HG03354 (cell line): ENCODE measurements around the gene ZNF43.
"Not testable (repeated sequence)": the region's sequence is repeated elsewhere in the genome, so short reads cannot be mapped to it uniquely, and the experiment has no call there.

Experiments used
- ATAC-seq: cut with Tn5 transposase; IDR thresholded peaks from one replicate; pipeline ENCODE4 v1.9.1; 2021; ENCODE audit warnings: mild to moderate bottlenecking; ENCODE audit not compliant: unreplicated experiment, poor library complexity, severe bottlenecking

ZNF43 gene

DNA sequence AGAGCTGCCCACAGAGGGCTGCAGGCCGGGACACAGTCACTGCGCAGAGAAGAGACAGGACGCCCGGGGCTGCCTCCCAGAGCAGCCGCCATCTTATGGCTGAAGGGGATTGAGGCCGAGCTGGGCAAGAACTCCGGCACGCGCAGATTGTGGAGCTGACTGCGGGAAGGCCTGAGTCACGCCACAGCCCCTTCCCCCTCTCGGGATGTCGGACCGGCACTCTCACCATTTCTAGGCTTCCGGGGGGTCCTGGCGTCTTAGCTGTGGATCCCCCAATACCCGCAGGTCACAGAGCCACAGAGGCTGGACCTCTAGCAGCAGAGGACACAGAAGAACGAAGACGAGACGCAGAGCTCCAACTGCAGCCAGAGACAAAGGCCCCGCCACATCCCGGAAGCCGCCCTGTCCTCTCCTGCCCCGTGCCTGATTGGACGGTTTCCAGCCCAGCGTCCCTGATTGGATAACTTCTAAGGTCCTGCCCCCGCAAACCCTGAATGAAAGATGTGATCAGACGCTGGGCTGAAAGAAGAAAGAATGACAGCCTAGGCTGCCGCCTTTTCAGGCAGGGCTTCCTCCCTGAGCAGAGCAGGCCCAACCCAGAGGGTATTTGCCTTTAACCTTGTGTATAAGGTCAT lies at the start of gene ZNF43:
ZNF43 (minus strand) TSS at position 373 of the 635 bp plus-strand sequence; CDS start at position 229, 144 bp downstream.
- ATAC-seq = peak; percentile 99

DNA sequence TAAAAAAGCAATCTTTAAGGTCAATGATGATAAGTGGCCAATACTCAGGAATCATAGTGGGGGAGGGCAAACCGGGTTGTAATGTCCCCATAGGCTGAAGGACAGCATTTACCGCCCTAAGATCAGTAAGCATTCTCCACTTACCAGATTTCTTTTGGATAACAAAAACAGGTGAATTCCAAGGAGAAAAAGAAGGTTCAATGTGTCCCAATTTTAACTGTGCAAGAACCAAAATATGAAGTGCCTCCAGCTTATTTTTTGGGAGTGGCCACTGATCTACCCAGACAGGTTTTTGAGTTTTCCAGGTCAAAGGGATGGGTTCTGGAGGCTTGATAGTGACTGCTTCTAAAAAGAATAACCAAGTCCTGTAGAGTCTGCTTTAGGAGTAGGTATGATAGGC lies 49.5 kb upstream of the ZNF43 start:
- ATAC-seq = not testable (repeated sequence)

DNA sequence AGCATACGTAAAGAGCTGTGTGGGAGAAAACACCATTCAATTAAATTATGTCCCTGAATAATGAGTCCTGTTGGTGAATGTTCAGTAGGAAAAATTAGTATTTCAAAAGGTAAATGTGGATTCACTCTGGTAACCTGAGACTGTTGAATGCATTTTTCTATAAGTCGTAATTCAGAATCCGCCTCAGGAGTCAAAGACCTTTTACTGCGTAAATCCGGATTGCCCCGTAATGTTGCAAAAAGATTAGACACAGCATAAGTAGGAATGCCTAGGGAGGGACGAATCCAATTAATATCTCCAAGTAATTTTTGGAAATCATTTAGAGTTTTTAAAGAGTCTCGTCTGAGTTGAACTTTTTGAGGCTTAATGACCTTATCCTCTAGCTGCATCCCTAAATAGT lies 48.8 kb upstream of the ZNF43 start:
- ATAC-seq = not testable (repeated sequence)

DNA sequence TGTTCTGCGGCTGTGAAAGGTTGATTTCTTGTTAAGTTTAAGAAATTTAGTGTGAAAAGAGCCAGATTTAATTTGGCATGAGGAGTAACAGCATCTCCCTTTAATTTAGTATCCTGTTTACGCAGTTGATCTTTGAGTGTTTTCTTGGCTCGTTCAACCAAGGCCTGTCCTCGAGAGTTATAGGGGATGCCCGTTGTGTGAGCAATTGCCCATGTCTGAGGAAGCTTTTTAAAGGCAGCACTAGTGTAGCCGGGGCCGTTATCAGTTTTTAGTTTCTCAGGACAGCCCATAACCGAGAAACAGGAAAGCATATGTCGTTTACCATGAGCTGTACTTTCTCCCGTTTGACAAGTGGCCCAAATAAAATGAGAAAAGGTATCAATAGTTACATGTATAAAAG lies 47.5 kb upstream of the ZNF43 start:
- no peak for ATAC-seq

DNA sequence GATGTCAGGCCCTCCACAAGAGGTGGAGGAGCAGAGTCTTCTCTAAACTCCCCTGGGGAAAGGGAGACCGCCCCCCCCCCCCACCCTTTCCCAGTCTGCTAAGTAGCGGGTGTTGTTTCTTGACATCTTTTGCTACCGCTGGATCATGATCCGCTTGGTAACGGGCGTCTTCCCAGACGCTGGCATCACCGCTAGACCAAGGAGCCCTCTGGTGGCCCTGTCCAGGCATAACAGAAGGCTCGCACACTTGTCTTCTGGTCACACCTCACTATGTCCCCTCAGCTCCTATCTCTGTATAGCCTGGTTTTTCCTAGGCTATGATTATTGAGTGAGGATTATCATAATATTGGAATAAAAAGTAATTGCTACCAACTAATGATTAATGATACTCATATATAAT lies 44.8 kb upstream of the ZNF43 start:
- ATAC-seq = not testable (repeated sequence)

DNA sequence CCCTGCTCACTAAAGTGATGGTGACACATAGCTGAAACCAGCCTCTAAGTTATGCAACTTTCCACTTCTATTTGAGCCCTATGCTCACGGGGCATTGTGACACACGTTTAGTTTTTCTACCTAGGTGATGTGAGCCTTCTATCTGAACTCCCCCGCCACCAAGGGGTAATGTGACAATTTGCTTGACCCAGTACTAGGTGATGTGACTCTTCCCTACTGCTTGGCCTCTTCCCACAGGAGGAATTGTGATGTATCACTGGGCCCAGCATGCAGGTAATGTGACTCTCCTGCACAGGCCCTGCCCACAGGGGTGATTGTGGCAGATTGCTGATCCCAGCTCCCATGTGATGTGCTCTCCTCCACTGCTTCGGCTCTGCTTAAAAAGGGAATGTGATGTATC lies 42.7 kb upstream of the ZNF43 start:
- no peak for ATAC-seq

DNA sequence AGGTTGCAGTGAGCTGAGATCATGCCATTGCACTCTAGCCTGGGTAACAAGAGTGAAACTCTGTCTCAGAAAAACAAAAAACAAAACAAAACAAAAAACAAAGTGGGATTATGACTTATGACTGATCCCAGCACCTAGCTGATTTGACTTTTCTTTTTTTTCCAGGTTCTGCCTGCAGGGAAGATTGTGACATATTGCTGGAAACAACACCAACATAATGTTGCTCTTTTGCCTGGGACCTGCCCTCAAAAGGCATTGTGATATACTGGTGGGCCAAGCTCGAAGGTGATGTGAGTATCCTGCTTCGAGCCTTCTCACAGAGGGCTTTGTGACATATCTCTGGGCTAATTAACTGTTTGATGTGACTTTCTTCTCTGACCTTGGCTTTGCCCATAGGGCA lies 42.0 kb upstream of the ZNF43 start:
- no peak for ATAC-seq

DNA sequence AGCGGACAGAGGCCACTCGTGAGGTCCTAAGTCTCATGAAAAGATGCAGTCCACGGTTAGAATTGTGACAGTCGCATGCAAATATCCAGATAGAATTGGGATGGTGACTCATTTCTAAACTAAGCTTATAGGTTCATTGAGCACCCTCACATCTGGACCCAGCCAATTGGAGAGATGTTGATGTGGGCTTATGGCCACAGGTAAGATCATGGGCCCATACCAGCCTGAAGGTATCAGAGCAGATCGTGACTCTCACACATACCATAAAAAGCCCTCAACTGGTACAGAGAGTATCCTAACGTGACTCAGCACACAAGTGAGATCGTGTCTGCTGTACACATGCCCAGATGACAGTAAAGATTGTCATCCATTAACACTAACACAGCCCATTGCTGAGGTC lies 40.6 kb upstream of the ZNF43 start:
- not testable (repeated sequence) for ATAC-seq

DNA sequence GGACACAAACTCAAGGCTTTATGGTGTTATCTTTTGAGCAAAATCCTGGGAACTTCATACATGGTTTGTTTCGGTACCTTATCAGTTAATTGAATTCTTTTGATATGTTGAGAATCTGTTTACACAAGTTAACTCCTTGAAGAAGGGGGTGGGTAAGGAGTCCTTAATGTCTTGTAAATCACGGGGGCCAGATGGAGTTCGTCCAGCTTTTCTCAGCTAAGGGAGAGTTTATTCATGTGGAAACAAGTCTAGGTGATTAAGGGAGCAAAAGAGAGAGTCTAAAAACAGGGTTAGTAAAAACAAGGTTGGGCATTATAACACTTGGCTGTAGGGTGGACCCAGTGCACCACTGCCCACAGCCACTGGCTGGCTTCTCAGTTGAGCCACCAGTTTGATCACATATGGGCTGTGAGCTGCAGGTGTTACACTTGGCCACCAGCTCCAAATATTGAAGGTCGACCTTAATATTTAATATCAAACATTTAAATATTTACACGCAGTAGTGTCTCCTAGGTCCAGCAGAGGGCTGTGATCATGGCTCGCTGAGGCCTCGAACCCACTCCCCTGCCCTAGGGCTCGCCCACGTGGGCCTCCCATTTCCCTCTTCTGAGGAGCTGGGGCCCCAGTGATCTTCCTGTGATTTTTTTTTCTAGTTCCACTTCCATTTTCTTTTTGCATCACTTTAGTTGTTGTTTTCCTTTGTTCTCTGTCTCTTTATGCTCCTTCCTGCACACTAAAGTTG lies 21.0 kb upstream of the ZNF43 start:
- ATAC-seq = no peak

DNA sequence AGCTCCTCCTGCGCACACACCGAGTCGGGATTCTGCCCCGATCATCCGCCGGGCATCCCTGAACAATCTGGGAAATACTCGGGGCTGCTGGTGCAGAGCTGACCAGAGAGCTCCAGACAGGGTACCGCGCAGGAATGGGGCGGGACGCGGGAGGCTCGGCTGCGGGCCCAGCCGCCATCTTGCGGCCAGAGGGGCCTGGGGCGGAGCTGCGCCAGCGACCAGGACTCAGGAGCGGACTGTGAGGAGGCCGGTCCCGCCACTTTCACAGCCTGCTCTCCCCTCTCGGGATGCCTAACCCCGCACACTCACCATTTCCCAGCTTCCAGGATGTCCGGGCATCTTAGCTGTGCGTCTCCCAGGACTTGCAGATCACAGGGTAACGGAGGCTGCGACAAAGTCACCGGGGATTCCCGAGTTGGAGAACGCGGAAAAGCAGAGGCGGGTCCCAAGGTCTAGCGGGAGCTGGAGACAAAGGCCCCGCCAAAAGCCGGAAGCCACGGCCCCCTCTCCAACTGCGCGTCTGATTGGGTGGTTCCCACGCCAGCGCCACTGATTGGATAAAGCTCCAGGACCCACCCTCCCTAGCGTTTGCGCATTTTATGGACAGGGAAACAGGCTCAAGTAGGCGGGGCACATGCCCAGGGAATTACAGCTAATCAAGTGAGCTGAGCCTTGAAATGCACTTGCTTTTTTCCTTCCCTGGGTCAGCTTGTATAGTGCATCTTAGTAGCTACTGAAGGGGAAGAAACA lies 15.8 kb upstream of the ZNF43 start:
- ATAC-seq = peak; percentile 97

DNA sequence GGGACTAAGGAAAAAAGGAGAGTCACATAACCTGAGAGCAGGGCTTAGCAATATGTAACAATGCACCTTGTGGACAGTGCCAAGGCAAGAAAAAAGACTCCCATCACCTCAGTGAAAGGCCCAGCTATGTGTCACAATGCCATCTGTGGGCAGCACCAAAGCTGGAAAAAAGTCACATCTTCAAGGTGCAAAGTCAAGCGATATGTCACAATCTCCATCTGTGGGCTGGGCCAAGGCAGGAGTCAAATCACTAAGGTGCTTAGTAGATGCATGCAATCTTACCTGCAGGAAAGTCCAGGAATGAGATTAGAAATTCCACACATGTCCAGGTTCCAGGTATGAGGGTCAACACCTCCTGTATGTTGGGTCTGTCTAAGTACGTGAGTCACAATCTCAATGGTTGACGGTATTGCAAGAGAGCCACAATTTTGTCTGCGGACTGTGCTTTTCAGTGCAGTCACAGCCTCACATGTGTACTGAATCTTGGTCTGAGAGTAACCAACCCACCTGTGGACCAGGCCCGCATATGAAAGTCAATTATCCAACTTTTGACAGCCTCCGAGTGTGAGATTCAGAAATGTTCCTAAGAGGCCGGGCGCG lies 14.8 kb upstream of the ZNF43 start:
- no peak for ATAC-seq

DNA sequence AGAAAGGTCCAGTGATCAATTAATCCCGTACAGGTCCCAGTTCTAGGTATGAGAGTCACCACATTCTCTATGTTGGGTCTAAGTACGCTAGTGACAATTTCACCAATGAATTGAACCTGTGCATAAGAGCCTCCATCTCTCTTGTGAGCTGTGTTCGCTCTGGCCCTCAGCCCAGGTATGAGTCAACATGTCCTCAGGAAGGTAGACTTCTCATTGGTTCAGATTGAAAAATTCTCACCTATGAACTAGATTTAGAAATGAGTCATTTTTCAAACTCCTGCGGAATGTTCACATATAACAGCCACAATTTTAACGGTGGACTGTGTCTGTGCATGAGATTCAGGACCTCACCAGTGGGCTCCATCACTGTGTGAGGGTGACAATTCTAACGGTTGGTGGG lies 12.7 kb upstream of the ZNF43 start:
- no peak for ATAC-seq

DNA sequence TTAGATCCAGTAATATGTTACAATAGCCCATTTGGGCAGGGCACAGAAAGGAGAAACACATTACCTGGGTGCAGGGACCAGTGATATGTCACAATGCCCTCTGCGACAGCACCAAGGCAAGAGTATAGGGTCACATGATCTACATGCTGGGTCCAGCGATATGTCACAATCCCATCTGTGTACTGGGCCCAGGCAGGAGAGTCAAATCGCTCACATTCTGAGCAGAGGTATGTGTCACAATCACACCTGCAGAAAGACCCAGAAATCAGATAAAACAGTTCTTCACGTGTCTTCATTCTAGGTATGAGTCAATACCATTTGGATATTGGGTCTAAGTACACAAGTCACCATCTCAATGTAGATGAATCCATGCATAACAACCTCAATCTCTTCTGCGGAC lies 7.1 kb upstream of the ZNF43 start:
- no peak for ATAC-seq

DNA sequence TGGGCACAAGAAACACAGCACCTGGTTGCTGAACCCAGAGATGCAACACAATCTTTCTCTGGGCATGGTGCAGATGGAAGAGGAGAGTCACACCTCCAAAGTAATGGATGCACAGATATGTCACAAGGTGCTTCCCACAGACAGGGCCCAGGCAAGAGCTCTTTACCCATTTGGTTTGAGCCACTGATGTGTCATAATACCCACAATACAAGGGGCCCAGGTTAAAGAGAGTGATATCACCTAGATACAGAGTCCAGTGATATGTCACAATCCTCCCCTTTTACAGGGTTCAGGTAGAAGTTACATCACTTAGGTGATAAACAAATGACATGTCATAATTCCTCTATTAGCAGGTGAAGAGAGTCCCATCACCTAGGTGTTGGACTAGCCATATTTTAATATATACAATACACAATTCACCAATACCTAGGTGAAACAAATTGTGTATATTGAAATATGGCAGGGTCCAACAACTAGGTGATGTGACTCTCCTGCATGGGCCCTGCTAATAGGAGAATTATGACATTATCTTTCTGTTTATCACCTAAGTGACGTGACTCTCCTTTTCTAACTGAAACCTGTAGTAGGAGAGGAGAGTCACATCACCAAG lies 5.6 kb upstream of the ZNF43 start:
- no peak for ATAC-seq

DNA sequence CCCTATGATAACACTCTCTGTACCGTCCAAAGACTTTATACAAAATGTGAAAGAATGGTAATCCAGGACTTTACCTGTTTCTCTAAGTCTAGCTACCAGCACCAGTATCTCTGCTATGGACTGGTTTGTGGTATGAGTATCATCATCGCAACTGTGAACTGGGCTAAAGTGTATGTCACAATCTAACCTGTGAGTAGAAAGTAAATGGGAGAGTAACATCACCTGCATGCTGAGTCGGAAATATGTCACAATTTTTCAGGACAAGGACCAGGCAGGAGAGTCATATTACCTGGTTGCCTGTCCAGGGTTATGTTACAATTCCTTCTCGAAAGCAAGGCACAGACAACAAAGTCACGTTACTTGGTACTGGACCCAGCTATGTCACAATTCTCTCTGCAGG lies 5.1 kb upstream of the ZNF43 start:
- no peak for ATAC-seq

DNA sequence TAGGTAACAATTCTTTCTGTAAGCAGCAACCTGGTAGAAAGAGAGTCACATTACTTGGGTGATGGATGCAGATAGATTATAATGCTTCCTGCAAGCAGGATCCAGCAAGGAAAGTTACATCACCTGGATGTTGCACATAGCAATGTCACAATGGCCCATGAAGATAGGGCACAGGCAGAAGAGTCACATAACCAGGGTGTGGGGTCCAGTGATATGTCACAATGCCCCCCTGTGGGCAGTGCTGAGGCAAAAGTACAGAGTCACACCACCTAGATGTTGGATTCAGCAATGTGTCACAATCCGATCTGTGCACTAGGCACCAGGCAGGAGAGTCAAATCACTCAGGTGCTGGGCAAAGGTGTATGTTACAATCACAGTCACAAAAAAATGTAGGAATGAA lies 4.0 kb upstream of the ZNF43 start:
- no peak for ATAC-seq

DNA sequence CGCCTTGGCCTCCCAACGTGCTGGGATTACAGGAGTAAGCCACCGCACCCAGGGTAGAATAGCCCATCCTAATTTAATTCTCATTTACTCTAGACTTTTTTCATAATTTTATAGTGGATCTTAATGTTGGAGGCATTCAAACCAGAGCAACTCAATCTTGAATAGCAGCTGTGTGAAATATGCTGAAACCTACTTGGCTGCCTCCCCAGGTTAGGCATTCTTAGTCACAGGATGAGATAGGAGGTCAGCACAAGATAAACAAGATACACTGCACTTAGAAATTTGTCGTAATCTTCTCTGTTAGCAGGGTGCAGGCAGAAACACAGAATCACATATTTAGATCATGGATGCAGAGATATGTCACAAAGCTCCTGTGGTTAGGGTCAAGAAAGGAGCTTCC lies 2.7 kb upstream of the ZNF43 start:
- ATAC-seq = no peak

DNA sequence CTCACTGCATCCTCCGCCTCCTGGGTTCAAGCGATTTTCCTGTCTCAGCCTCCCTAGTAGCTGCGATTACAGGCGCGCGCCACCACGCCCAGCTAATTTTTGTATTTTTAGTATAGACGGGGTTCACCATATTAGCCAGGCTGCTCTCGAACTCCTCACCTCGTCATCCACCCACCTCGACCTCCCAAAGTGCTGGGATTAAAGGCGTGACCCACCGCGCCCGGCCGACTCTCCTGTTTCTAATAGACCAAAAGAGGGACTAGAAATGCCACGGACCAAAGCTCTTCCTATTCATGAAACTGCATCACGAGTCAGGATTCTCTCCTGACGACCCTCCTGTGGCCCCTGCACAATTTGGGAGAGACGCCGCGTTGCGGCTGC lies 563 bp downstream of the ZNF43 start:
- ATAC-seq = no peak

DNA sequence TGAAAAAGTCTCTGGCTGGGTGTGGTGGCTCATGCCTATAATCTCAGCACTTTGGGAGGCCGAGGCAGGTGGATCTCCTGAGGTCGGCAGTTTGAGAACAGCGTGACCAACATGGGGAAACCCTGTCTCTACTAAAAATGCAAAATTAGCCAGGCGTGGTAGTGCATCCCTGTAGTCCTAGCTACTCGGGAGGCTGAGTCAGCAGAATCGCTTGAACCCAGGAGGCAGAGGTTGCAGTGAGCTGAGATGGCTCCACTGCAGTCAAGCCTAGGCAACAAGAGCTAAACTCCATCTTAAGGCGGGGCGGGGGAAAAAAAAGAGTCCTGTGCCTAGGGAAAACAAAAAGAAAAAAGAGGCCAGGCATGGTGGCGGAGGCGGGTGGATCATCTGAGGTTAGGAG lies 2.2 kb downstream of the ZNF43 start:
- ATAC-seq = no peak

DNA sequence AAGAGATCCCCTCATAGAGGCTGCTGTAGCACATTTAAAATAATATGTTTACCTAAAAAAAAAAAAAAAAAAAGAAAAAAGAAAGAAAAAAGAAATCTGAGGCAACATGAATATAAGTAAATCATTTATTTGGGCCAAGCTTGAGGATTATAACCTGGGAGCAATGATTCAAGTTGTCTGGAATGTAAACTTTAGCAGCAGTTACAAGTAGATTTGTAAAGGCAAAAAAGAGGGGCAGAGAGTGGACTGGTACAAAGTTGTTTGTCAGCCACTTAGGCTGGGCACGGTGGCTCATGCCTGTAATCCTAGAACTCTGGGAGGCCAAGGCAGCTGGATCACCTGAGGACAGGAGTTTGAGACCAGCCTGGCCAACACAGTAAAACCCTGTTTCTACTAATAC lies 11.3 kb downstream of the ZNF43 start:
- ATAC-seq = no peak
